Mesothelial cell of epicardium (in vitro differentiated cells): ENCODE data around the gene RIIAD1. TPM values are rescaled to one million over a fixed set of nuclear protein-coding genes. Genes with fewer than 3 reads are reported as not detected.

Experiments
- DNase-seq, 2 experiments: peaks; one replicate each; pipeline ENCODE4 v3.0.0; 2021; ENCODE audit warnings: low spot score in 2 of 2; ENCODE audit not compliant: unreplicated experiment in 2 of 2
- H3K27ac Mint-ChIP-seq: 2 replicates; pipeline ENCODE4 v1.8.0; 2021; ENCODE audit warnings: mixed read lengths
- H3K27me3 Mint-ChIP-seq: 2 replicates; pipeline ENCODE4 v1.8.0; 2021; ENCODE audit warnings: low read depth, mixed read lengths
- H3K36me3 Mint-ChIP-seq: 2 replicates; pipeline ENCODE4 v1.8.0; 2021; ENCODE audit warnings: mixed read lengths
- H3K4me1 Mint-ChIP-seq: 2 replicates; pipeline ENCODE4 v1.8.0; 2021; ENCODE audit warnings: mixed read lengths
- H3K4me3 Mint-ChIP-seq: 2 replicates; pipeline ENCODE4 v1.8.0; 2021; ENCODE audit warnings: mild to moderate bottlenecking, moderate library complexity, mixed read lengths
- H3K9me3 Mint-ChIP-seq: 2 replicates; pipeline ENCODE4 v1.8.0; 2021; ENCODE audit warnings: mixed read lengths
- CTCF ChIP-seq: fragments of 200-600 bp; sonication (generic); IDR thresholded peaks from one replicate; pipeline ENCODE4 v1.5.0; 2021; ENCODE audit warnings: antibody characterized with exemption; ENCODE audit not compliant: unreplicated experiment
- total RNA-seq: library from RNA; stranded (reverse); gene quantifications from 3 replicates; pipeline ENCODE4 v1.2.1, GENCODE V29; 2021

Gene RIIAD1
- total RNA-seq, 1 donor from 2014 or later: not detected

DNA sequence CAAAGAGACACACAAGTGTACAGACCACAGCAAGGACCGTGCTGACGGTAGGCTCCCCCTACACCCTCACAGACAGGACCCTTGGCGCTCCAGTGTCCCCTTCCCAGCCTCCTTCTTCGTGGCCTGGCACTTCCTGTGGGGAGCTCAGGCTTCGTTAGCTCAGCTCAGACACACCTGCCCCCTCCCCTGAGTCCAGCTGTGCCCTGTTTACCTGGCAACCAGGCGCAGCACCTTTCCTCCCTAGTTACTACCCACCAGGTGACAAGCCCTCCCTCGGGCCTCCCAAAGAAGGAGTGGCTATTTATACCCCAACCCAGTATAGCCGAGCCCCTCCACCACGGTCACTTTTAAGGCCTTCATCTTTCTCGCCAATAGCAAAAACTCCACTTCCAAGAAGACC lies 9.4 kb upstream of the RIIAD1 start:
- no peak overlapping the region for H3K27ac Mint-ChIP-seq
- H3K36me3 Mint-ChIP-seq: no peaks in the 10 kb centered on the region
- peaks cover 31% of the 10 kb centered on the region for H3K27me3 Mint-ChIP-seq
- H3K4me3 Mint-ChIP-seq: no peak overlapping the region
- TF ChIP-seq CTCF: no peak
- no peaks in the 10 kb centered on the region for H3K9me3 Mint-ChIP-seq
- no peak for DNase-seq
- peaks cover 12% of the 10 kb centered on the region for H3K4me1 Mint-ChIP-seq

GRCh38 chr1:151713044-151713443 lies 8.3 kb upstream of the RIIAD1 start:
- H3K4me1 Mint-ChIP-seq: peaks cover 15% of the 10 kb centered on the region
- H3K9me3 Mint-ChIP-seq: no peaks in the 10 kb centered on the region
- H3K4me3 Mint-ChIP-seq: no peak overlapping the region
- H3K27me3 Mint-ChIP-seq: peaks cover 42% of the 10 kb centered on the region
- no peak for DNase-seq
- H3K36me3 Mint-ChIP-seq: no peaks in the 10 kb centered on the region
- TF ChIP-seq CTCF: no peak
- H3K27ac Mint-ChIP-seq: no peak overlapping the region

DNA sequence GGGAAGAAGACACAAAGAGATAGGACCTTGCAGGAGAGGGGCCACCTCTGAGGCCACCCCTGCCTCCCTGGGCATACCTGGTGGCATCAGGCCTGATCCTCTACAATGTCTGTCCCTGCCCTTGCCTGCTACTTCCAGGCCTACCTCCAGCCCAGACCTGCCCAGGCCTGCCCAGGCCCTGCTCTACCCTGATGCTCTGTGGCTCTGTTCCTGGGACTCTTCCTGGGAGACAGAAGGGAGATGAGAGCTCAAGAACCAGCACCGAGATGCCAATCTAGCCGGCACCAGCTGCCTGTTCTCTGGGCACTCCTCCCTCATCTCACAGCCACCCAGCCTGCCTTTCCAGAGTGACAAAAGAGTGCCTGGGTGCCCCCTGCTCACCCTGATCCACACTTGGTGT lies 7.4 kb upstream of the RIIAD1 start:
- Mint-ChIP-seq H3K36me3 (no peaks in the 10 kb centered on the region), H3K27me3 (peaks cover 50% of the 10 kb centered on the region), H3K4me3 (no peak overlapping the region), H3K27ac (no peak overlapping the region), H3K9me3 (no peaks in the 10 kb centered on the region), H3K4me1 (peaks cover 15% of the 10 kb centered on the region)
- DNase-seq: no peak
- TF ChIP-seq CTCF: no peak

GRCh38 chr1:151714820-151715725 lies 6.2 kb upstream of the RIIAD1 start:
- H3K9me3 Mint-ChIP-seq: no peaks in the 10 kb centered on the region
- no peaks in the 10 kb centered on the region for H3K36me3 Mint-ChIP-seq
- peaks cover 61% of the 10 kb centered on the region for H3K27me3 Mint-ChIP-seq
- peaks cover 16% of the 10 kb centered on the region for H3K4me1 Mint-ChIP-seq
- no peak for DNase-seq
- H3K27ac Mint-ChIP-seq: no peak overlapping the region
- TF ChIP-seq CTCF: no peak
- H3K4me3 Mint-ChIP-seq: peak overlapping the region; percentile 4

- TF ChIP-seq CTCF: no peak
- Mint-ChIP-seq H3K27me3 (peaks cover 69% of the 10 kb centered on the region), H3K27ac (no peak overlapping the region), H3K4me1 (peaks cover 24% of the 10 kb centered on the region), H3K9me3 (no peaks in the 10 kb centered on the region), H3K4me3 (peak overlapping the region; percentile 36), H3K36me3 (no peaks in the 10 kb centered on the region)
- no peak for DNase-seq
Observed at GRCh38 chr1:151715726-151716404, 5.5 kb upstream of the RIIAD1 start.
